Liver (tissue), 9 donors: Measurements from ENCODE around the gene ITGA11. TPM values are rescaled to one million over a fixed set of nuclear protein-coding genes. Genes with fewer than 3 reads are reported as not detected.

Experiments
- DNase-seq: peaks from one replicate; pipeline ENCODE4 v3.0.0-alpha.2; 2017; ENCODE audit warnings: low spot score
- H3K27ac ChIP-seq, 2 donors: one replicate each; pipeline ENCODE4 v1.7.0; 2013; ENCODE audit warnings: inconsistent platforms in 2 of 2, low read length in 2 of 2, control low read depth in 1 of 2, low read depth in 1 of 2, mild to moderate bottlenecking in 1 of 2
- H3K27me3 ChIP-seq, 4 donors: one replicate each; pipeline versions ENCODE4 v1.6.1 to v1.7.0; 2013; ENCODE audit warnings: low read length in 3 of 4, inconsistent platforms in 1 of 4, mild to moderate bottlenecking in 1 of 4, moderate library complexity in 1 of 4; ENCODE audit not compliant: control insufficient read depth in 4 of 4, insufficient read depth in 4 of 4
- H3K36me3 ChIP-seq, 4 donors: one replicate each; pipeline versions ENCODE4 v1.6.1 to v1.7.0; 2013; ENCODE audit warnings: low read length in 3 of 4, mild to moderate bottlenecking in 3 of 4, low read depth in 1 of 4, moderate library complexity in 1 of 4; ENCODE audit not compliant: control insufficient read depth in 4 of 4, insufficient read depth in 3 of 4
- H3K4me1 ChIP-seq, 4 donors: one replicate each; pipeline versions ENCODE4 v1.6.1 to v1.7.0; 2013; ENCODE audit warnings: low read length in 3 of 4, mild to moderate bottlenecking in 3 of 4, moderate library complexity in 1 of 4; ENCODE audit not compliant: control insufficient read depth in 4 of 4, insufficient read depth in 4 of 4
- H3K4me3 ChIP-seq, 3 donors: one replicate each; pipeline versions ENCODE4 v1.6.1 to v1.7.0; 2013; ENCODE audit warnings: low read length in 3 of 3, control low read depth in 1 of 3, low read depth in 1 of 3, mild to moderate bottlenecking in 1 of 3
- H3K9ac ChIP-seq, 2 donors: one replicate each; pipeline ENCODE4 v1.7.0; 2013; ENCODE audit warnings: low read length in 2 of 2, mild to moderate bottlenecking in 2 of 2, moderate library complexity in 2 of 2, control low read depth in 1 of 2, low read depth in 1 of 2
- H3K9me3 ChIP-seq, 4 donors: one replicate each; pipeline versions ENCODE4 v1.6.1 to v1.7.0; 2013; ENCODE audit warnings: low read length in 3 of 4; ENCODE audit not compliant: control insufficient read depth in 4 of 4
- EGR1 ChIP-seq, 2 donors: IDR thresholded peaks; 2 replicates each; pipeline ENCODE4 v1.6.1; 2016 to 2018; ENCODE audit warnings: antibody characterized with exemption in 2 of 2, low read depth in 2 of 2
- FOXA1 ChIP-seq: IDR thresholded peaks from 2 replicates; pipeline ENCODE4 v1.6.1; 2016; ENCODE audit warnings: antibody characterized with exemption
- FOXA2 ChIP-seq: IDR thresholded peaks from 2 replicates; pipeline ENCODE4 v1.6.1; 2016; ENCODE audit warnings: antibody characterized with exemption
- GABPA ChIP-seq, 2 donors: IDR thresholded peaks in 1 of 2; conservative IDR thresholded peaks in 1 of 2; 2 replicates each; pipeline ENCODE4 v1.6.1; 2016; ENCODE audit warnings: antibody characterized with exemption in 2 of 2, mild to moderate bottlenecking in 1 of 2, moderate library complexity in 1 of 2
- HNF4G ChIP-seq: IDR thresholded peaks from 2 replicates; pipeline ENCODE4 v1.6.1; 2016; ENCODE audit warnings: antibody characterized with exemption
- JUND ChIP-seq, 2 donors: IDR thresholded peaks; 2 replicates each; pipeline ENCODE4 v1.6.1; 2016; ENCODE audit warnings: antibody characterized with exemption in 2 of 2
- MAX ChIP-seq: IDR thresholded peaks from 2 replicates; pipeline ENCODE4 v1.6.1; 2016; ENCODE audit warnings: antibody characterized with exemption
- NR2F2 ChIP-seq: IDR thresholded peaks from 2 replicates; pipeline ENCODE4 v1.6.1; 2016; ENCODE audit warnings: antibody characterized with exemption
- RXRA ChIP-seq, 2 donors: IDR thresholded peaks; 2 replicates each; pipeline ENCODE4 v1.6.1; 2017 to 2018; ENCODE audit warnings: antibody characterized with exemption in 2 of 2, mild to moderate bottlenecking in 1 of 2
- SP1 ChIP-seq: IDR thresholded peaks from 2 replicates; pipeline ENCODE4 v1.6.1; 2018; ENCODE audit warnings: antibody characterized with exemption, mild to moderate bottlenecking
- TAF1 ChIP-seq: conservative IDR thresholded peaks from 2 replicates; pipeline ENCODE4 v1.6.1; 2016; ENCODE audit warnings: antibody characterized with exemption, mild to moderate bottlenecking
- YY1 ChIP-seq: IDR thresholded peaks from 2 replicates; pipeline ENCODE4 v1.6.1; 2016; ENCODE audit warnings: antibody characterized with exemption, mild to moderate bottlenecking
- ZBTB33 ChIP-seq: IDR thresholded peaks from 2 replicates; pipeline ENCODE4 v1.6.1; 2016; ENCODE audit warnings: antibody characterized with exemption
- WGBS: extraction: QIAGEN DNeasy Blood & Tissue Kit; methylation state at CpG from one replicate; pipeline ENCODE4 v1.1.7; 2013; 5-methylcytosine and 5-hydroxymethylcytosine counted together
- polyA plus RNA-seq, 2 donors: library from polyadenylated mRNA; stranded (reverse) in 1 of 2; unstranded in 1 of 2; fragments of 200-250 nt in 1 of 2; fragments of >200 nt in 1 of 2; fragmentation: Nextera tagmentation in 1 of 2; extraction: Ambion mirVana in 1 of 2; gene quantifications; one replicate each; pipeline versions ENCODE4 v1.2.1 to v1.2.3, GENCODE V29; 2013 to 2015
- total RNA-seq, 2 donors: library from RNA; depleted of rRNA; stranded (reverse); fragments of >200 nt; gene quantifications; one replicate each; pipeline ENCODE4 v1.2.3, GENCODE V29; 2014
- TF ChIP-seq, protein P1 (sequence below): fragments of 150-350 bp; IDR thresholded peaks from 2 replicates; pipeline ENCODE4 v1.5.1; 2017; ENCODE audit warnings: improper control_type of control experiment, low read depth, low read length; ENCODE audit not compliant: missing input control
- TF ChIP-seq, protein P2 (sequence below): IDR thresholded peaks from 2 replicates; pipeline ENCODE4 v1.6.1; 2016; ENCODE audit warnings: antibody characterized with exemption, mild to moderate bottlenecking
- donor health status: healthy.
- donor health status: healthy.
- donor health status: healthy.
- donor health status: healthy.
- donor health status: healthy.

The ITGA11 gene
- total and polyA plus RNA-seq, 4 donors, result 0.32 to 1.0 (median 0.67) TPM

GRCh38 chr15:68386587-68387288, 45.2 kb downstream of the ITGA11 start:
- DNase-seq, result peak; percentile 16
- Histone ChIP-seq H3K36me3 (no peaks in the 10 kb centered on the region), H3K27ac (no peak overlapping the region), H3K27me3 (peaks cover 0 to 6% (median under 1%) of the 10 kb centered on the region in 4 donors), H3K4me3 (no peak overlapping the region), H3K4me1 (no peaks in the 10 kb centered on the region), H3K9ac (no peak overlapping the region), H3K9me3 (no peaks in the 10 kb centered on the region)
- TF ChIP-seq RXRA (IDR thresholded peaks at IDR 0.05) (no peak), JUND (IDR thresholded peaks at IDR 0.05) (no peak), SP1 (no peak), GABPA (IDR thresholded peaks at IDR 0.05 in 1 of 2, conservative IDR thresholded peaks at IDR 0.05 in 1 of 2) (no peak), FOXA1 (no peak), EGR1 (IDR thresholded peaks at IDR 0.05; ENCODE audit: low read depth in 2 of 2) (no peak), HNF4G (no peak), YY1 (no peak), FOXA2 (no peak), NR2F2 (no peak), ZBTB33 (no peak), TAF1 (no peak), MAX (no peak)
- TF ChIP-seq, protein P1, sequence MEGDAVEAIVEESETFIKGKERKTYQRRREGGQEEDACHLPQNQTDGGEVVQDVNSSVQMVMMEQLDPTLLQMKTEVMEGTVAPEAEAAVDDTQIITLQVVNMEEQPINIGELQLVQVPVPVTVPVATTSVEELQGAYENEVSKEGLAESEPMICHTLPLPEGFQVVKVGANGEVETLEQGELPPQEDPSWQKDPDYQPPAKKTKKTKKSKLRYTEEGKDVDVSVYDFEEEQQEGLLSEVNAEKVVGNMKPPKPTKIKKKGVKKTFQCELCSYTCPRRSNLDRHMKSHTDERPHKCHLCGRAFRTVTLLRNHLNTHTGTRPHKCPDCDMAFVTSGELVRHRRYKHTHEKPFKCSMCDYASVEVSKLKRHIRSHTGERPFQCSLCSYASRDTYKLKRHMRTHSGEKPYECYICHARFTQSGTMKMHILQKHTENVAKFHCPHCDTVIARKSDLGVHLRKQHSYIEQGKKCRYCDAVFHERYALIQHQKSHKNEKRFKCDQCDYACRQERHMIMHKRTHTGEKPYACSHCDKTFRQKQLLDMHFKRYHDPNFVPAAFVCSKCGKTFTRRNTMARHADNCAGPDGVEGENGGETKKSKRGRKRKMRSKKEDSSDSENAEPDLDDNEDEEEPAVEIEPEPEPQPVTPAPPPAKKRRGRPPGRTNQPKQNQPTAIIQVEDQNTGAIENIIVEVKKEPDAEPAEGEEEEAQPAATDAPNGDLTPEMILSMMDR, result no peak
- TF ChIP-seq, protein P2, sequence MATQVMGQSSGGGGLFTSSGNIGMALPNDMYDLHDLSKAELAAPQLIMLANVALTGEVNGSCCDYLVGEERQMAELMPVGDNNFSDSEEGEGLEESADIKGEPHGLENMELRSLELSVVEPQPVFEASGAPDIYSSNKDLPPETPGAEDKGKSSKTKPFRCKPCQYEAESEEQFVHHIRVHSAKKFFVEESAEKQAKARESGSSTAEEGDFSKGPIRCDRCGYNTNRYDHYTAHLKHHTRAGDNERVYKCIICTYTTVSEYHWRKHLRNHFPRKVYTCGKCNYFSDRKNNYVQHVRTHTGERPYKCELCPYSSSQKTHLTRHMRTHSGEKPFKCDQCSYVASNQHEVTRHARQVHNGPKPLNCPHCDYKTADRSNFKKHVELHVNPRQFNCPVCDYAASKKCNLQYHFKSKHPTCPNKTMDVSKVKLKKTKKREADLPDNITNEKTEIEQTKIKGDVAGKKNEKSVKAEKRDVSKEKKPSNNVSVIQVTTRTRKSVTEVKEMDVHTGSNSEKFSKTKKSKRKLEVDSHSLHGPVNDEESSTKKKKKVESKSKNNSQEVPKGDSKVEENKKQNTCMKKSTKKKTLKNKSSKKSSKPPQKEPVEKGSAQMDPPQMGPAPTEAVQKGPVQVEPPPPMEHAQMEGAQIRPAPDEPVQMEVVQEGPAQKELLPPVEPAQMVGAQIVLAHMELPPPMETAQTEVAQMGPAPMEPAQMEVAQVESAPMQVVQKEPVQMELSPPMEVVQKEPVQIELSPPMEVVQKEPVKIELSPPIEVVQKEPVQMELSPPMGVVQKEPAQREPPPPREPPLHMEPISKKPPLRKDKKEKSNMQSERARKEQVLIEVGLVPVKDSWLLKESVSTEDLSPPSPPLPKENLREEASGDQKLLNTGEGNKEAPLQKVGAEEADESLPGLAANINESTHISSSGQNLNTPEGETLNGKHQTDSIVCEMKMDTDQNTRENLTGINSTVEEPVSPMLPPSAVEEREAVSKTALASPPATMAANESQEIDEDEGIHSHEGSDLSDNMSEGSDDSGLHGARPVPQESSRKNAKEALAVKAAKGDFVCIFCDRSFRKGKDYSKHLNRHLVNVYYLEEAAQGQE, result no peak
- WGBS, result 79% methylated on average over 9 of the region's 9 CpGs
